Astrocyte of the hippocampus (primary cell): ENCODE results near the gene CFAP53.
"Not testable (repeated sequence)": the region's sequence is repeated elsewhere in the genome, so short reads cannot be mapped to it uniquely, and the experiment has no call there.

Source experiments
- DNase-seq: peaks from one replicate; pipeline ENCODE4 v3.0.0; 2011; ENCODE audit warnings: low read depth, low spot score

Gene CFAP53

DNA sequence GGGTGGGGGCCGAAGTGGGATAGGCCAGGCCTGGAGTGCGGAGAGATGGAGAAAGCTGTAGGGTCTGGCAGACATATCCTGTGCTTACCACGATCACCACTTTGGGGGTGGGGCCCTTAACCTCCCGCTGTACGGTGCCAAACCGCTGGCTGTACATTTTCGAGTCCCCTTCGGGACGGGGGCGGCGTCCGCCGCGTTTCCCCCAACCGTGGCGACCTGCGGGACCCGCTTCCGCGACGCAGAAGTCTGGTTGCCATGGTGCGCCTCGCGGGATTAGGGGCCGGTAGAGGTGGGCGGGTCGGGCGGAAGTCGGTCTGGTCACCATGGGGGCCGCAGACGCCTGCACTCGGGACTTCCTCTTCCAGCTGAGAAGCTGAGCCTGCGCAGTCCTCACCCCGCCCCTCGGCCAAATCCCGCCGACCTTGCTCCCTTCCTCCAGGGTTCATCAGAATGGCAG, at the start of gene CFAP53:
Gene CFAP53, minus strand, starts transcription at position 248 of the 457 bp plus-strand sequence. Its CDS starts 91 bp downstream, at position 157.
- DNase-seq, result peak; percentile 97

GRCh38 chr18:50315100-50315871, 49.0 kb upstream of the CFAP53 start:
- DNase-seq, result no peak

- no peak for DNase-seq
Observed at GRCh38 chr18:50313873-50314460, 47.7 kb upstream of the CFAP53 start.

DNA sequence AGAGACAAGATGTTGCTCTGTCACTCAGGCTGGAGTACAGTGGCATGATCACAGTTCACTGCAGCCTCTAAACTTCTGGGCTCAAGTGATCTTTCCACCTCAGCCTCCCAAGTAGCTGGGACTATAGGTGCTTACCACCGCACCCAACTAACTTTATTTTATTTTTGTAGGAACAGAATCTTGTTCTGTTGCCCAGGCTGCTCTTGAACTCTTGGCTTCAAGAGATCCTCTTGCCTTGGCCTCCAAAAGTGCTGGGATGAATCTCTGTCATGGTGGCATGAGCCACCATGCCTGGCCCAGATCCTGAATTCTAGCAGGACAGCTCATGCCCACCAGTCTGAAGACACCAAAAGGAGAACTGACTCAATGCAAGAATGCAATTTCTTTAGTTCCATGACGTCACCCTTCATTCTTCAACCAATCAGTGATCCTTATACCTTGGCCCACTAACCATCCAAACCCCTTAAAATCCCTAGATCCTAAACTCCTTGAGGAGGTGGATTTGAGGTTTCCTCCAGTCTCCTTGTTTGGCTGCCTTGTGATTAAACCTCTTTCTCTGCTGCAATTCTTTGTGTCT, 46.8 kb upstream of the CFAP53 start:
- DNase-seq, result no peak

DNA sequence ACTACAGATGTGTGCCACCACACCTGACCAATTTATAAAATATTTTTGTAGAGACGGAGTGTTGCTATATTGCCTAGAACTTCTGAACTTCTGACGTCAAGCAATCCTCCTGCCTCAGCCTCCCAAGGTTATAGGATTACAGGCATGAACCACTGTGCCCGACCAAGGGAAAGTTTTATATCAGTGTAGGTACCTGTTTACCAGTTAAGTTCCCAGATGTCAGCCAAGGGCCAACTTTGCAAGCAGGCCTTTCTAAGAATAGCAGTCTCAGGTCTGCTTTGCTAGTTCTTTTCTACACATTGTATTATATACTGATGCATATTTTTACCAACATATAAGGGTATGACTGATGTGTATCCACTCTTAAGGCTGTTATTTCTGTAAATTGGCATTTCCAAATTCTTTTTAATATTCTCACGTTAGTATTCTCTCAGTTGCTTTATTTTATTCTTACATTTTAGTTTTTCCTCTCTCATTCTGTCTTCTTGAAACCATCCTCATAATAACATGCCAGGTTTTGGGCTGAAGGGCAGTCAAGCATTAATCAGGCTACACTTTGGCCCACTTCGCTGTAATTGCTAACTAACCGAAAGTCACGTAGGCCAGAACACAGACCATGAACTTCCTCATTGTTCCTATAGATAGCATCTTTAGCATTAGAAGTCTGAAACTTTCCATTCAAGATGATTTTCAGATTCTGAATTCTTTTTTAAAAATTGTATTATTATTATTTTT, 46.2 kb upstream of the CFAP53 start:
- no peak for DNase-seq

- DNase-seq, result no peak
Observed at GRCh38 chr18:50311650-50312049, 45.4 kb upstream of the CFAP53 start.

GRCh38 chr18:50310080-50310479, 43.8 kb upstream of the CFAP53 start:
- DNase-seq, result no peak

DNA sequence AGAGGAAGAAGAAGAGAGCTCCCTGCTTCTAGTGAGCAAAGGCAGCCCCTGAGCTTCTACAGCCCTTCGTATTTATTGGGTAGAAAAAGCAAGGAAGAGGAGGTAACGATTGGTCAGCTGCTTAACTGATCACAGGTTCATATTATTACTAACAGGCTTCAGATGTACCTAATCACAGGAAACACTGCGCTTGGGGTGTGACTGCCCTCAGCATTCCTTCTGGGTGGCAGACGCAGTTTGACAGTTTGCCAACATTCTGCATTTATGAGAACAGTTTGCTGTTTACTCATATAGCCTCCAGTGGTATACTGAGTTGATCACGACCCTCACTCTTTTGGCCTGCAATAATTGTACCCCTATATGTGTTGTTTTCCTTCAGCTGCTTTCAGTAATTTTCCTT, 42.6 kb upstream of the CFAP53 start:
- DNase-seq, result not testable (repeated sequence)

DNA sequence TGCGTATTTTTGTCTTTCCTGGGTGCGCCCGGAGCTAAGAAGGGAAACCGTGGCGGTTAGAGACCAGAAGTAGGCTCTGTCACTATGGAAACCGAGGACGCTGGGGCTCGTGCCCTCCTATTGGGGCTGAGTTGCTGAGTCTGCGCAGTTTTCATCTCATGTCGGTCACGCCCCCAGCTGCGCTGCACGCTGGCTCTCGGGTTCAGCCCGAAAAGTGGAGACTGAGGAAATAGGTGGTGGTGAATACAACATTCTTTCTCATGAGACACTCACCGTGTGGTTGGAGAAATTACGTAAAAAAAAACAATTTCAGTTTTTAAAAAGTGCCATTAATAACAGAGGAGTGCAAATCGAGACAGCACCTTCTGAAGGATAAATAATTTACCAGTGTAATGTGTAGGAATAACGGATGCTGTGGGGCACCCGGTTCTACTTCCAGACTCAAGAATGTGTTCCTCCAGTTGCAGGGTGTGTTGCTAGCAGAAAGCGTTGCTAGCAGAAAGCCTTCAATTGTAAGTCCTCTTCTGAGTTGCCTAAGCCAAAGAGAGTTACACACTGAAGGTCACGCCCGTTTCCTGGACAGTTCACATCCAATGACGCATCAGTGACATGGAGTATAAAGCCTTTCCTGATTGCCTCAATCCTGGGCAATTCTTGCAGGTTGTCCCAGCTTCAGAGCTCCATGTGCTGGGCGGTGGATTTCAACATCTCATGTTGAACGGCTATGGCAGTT, 41.6 kb upstream of the CFAP53 start:
- DNase-seq, result peak; percentile 95

DNA sequence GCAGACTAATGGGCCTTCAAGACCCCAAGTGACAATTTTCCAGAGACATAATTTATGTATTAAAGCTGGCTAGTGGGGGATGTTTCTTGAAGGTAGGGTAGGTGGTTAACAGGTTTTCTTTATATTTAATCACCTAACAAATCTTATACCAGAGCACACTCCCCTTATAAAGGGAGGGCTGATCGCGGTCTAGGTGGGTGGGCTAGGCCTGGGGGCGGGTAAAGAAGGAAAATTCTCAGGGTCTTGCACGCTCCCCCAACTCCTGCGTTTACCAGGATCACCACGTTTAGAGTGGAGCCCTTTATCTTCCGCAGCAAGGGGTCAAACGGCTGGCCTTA, 41.1 kb upstream of the CFAP53 start:
- DNase-seq, result no peak

- DNase-seq, result peak; percentile 93
Observed at GRCh38 chr18:50306944-50307343, 40.6 kb upstream of the CFAP53 start.

- no peak for DNase-seq
Observed at GRCh38 chr18:50301074-50301473, 34.8 kb upstream of the CFAP53 start.

DNA sequence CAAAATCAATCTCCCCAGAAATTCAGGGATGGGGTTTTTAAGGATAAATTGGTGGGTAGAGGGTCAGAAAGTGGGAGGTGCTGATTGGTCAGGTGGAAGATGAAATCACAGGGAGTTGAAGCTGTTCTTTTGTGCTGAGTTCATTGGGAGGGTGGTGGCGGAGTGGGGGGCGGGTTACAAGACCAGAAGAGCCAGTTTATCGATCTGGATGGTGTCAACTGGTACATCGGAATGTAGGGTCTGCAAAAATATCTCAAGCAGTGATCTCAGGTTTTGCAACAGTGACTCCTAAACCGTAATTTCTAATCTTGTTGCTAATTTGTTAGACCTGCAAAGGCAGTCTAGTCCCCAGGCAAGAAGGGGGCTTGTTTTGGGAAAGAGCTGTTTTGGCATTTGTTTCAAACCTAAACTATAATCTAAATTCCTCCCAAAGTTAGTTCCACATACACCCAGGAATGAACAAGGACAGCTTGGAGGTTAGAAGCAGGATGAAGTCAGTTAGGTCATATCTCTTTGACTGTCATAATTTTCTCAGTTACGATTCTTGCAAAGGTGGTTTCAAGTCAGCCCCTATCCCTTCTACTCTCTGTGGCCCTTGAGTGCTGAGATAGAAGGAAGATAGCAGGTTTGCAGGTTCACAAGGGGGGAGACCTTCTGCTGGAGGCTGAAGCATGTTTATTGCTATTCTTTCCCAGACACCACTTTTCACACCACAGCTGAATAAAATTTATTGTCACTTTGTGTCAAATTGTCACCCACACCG, 33.5 kb upstream of the CFAP53 start:
- no peak for DNase-seq

GRCh38 chr18:50298443-50299284, 32.4 kb upstream of the CFAP53 start:
- no peak for DNase-seq

DNA sequence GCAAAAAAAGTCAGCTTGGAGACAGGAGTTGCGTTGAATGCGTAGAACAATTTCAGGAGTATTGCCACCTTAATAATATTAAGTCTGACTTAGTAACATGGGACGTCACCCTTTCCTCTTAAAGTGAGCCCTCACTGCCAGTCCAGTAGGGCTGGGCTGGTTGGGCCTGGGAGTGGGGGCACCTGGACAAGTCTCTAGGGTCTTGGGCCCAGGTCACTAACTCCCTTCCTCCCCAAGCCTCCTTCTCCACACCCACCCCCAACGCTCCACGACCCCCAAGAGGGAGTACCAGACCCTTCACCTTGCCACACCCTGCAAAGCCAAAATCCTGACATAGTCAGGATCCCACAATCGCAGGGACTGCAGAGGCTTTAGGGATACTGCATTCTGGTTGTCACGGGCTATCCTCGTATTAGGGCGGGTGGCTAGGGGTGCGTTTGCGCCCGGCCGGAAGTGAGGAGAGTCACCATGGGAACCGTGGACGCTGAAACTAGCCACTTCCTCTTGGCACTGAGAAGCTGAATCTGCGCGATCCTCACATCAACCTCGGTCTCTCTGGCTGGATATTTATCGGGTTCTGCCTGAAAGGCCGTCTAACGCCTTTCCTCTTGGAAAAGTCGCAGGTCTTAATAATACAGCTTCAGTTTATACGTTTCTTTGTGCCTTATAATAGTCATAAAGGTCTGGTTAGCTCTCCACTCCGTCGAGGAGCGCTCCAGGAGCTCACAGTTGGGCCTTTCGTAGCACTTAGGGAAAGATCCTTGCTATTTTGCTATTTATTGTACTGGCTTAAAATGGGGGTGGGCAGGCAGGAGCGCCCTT, 31.5 kb upstream of the CFAP53 start:
- peak; percentile 87 for DNase-seq

DNA sequence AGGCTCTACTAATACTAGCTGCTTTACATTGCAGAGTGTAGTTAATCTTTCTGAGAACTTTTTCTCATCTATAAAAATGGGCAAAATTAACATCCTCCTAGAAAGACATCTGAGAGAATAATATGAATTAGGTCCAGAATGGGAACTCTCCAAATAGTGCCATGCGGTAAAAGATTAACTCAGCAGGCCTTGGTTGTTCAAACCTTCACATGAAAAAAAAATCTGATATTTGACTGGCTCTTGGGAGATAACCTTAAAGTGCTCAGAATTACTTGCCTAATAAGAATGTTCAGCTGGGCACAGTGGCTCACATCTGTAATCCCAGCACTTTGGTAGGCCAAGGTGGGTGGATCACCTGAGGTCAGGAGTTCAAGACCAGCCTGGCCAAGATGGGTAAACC, 26.7 kb upstream of the CFAP53 start:
- DNase-seq, result no peak

DNA sequence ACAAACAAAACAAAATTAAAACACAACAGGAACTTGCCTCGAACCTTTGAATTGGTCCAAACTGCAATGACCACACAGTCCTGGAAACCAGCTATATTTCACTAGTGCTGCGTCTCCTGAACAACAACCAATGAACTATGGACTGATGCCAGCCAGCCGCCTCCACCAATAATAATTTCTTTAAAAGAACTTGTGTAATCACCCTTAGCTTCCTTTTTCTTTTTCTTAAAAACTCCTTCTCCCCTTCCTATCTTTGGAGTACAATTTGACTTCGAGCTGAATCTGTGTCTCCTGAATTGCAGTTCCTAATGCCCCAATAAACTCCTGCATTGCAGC, 22.8 kb upstream of the CFAP53 start:
- DNase-seq, result no peak

DNA sequence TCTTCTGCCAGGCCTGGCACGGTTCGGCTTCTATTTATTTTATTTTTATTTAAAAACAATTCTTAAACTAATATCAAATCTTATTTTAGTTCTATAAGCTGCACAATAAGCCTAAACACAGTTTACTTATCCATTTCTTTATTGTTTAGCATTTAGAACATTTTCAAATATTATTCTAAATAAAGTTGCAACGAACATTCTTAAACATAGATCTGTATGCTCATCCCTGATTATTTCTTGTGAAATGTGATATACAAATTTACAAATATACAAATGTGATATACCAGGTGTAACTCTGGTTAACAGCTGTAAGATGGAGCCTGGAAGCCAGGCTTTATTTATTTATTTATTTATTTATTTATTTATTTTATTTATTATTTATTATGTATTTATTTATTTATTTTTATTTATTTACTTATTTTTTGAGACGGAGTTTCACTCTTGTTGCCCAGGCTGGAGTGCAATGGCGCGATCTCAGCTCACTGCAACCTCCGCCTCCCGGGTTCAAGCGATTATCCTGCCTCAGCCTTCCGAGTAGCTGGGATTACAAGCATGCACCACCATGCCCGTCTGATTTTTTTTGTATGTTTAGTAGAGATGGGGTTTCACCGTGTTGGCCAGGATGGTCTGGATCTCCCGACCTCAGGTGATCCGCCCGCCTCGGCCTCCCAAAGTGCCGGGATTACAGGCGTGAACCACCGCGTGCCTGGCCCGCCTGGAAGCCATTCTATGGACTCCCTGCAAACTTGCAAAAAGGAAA, 22.2 kb upstream of the CFAP53 start:
- DNase-seq, result not testable (repeated sequence)
